HL-60 (cell line): ENCODE measurements around the gene SLC8A2.

Source experiments
- CTCF ChIP-seq: IDR thresholded peaks from one replicate; pipeline ENCODE4 v1.5.1; 2011; ENCODE audit warnings: low read length, control low read depth, inconsistent platforms; ENCODE audit not compliant: insufficient read depth
- POLR2AphosphoS5 ChIP-seq: IDR thresholded peaks from 2 replicates; pipeline ENCODE4 v1.6.1; 2012; ENCODE audit warnings: low read depth
- REST ChIP-seq: IDR thresholded peaks from 2 replicates; pipeline ENCODE4 v1.6.1; 2012; ENCODE audit warnings: low read depth; ENCODE audit not compliant: insufficient replicate concordance

- no peak for TF ChIP-seq REST
- TF ChIP-seq CTCF: no peak
- TF ChIP-seq POLR2AphosphoS5: no peak
These were observed 38.9 kb upstream of the SLC8A2 start for GRCh38 chr19:47510516-47511127.
